Measurements from ENCODE around the gene RAD17. TPM values are rescaled to one million over a fixed set of nuclear protein-coding genes. Genes with fewer than 3 reads are reported as not detected.
"Not testable (repeated sequence)": the region's sequence is repeated elsewhere in the genome, so short reads cannot be mapped to it uniquely, and the experiment has no call there.

RAD17 gene, protein sequence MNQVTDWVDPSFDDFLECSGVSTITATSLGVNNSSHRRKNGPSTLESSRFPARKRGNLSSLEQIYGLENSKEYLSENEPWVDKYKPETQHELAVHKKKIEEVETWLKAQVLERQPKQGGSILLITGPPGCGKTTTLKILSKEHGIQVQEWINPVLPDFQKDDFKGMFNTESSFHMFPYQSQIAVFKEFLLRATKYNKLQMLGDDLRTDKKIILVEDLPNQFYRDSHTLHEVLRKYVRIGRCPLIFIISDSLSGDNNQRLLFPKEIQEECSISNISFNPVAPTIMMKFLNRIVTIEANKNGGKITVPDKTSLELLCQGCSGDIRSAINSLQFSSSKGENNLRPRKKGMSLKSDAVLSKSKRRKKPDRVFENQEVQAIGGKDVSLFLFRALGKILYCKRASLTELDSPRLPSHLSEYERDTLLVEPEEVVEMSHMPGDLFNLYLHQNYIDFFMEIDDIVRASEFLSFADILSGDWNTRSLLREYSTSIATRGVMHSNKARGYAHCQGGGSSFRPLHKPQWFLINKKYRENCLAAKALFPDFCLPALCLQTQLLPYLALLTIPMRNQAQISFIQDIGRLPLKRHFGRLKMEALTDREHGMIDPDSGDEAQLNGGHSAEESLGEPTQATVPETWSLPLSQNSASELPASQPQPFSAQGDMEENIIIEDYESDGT
- 38.5 and 44.9 TPM in 2 replicates for total RNA-seq (2014; rRNA removed; shearing (Covaris generic))

DNA sequence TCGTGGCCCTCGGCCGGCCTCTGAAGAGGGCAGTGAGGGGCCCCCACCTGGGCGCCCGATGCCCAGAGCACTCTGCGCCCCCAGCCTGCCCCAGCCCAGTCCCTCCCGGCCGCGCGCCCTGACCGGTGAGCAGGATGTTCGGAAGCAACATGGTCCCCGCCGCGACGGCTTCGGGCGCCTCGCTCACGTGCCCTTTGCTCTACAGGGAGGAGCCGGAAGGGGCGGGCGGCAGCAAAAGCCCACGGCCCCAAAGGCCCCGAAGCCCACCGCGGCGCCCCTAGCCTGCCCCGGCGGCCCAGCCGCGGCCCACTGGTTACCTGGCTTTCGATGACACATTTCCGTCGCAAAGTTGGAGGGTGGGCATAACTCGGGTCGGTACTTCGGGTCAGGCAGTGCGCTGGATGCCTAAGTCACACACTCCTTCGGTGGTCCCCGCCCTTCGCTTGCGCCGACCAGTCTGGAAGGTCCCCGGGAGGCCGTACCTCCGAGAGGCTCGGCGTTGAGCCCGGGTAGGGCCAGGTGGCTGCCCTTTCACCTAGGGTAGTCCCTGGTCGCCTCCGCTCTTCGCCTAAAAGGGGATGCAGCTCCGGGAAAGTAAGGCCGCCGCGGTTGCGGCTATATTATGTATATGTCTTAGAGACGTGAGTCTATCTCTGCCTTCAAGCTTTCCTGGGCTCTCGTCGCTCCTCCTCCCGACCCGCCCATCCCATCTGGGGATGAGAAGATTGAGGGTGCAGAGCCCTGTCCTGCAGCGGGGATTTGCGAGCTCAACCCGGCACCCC is at the start of gene RAD17, which contains the start of the genes AK6 and TAF9:
Gene RAD17, plus strand, starts transcription at position 479 of the 782 bp plus-strand sequence. CDS start 2,391 bp downstream, outside the sequence.
Gene AK6, minus strand, starts transcription at position 181 of the 782 bp plus-strand sequence. Its CDS starts 30 bp downstream, at position 151.
Gene TAF9, minus strand, starts transcription at position 181 of the 782 bp plus-strand sequence. CDS start 3,783 bp downstream, outside the sequence.
- DNase-seq (ENCODE audit: low spot score): peak; percentile 85

GRCh38 chr5:69326365-69326764 is 43.3 kb upstream of the RAD17 start:
- DNase-seq (ENCODE audit: low spot score): no peak

GRCh38 chr5:69329905-69330489 is 39.6 kb upstream of the RAD17 start:
- no peak for DNase-seq (ENCODE audit: low spot score)

DNA sequence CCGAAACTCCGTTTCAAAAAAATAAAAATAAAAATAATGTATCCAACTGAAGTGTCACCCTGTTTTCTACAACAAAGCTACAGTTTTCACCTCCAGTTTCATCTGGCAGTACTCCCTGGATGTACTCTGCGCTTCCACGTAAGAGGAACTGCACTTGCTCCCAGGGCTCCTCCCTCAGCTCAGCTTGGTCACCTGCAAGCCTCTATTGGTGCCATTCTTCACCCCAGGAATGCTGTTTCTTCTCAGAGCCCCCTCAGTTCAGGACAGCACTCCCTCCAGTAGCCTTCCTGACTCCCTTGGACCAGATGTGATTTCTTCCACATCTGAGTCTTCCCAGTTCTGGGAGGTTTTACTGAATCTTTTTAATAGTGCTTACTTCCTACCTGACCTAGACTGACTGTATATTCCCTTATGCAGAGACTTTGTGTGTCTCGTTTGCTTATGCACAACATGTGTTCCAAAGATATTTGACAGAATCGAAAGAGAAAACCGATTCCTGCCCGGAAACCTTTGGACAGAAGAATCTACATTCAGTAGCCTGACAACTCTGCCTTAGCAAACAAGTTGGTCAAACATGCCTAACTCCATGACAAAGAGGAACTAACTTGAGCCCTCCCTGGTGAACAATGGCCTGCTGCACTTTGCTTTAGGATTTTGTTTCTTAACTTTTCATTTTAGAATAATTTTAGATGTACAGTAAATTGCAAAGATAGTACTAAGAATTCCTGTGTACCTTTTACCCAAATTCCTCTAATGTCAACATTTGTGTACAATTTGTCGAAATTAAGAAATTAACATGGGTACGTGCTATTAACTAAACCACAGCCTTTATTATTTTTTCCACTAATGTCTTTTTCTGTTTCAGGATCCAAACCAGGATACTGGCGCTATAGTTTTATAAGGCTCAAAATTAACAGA is 37.8 kb upstream of the RAD17 start:
- DNase-seq (ENCODE audit: low spot score): no peak

DNA sequence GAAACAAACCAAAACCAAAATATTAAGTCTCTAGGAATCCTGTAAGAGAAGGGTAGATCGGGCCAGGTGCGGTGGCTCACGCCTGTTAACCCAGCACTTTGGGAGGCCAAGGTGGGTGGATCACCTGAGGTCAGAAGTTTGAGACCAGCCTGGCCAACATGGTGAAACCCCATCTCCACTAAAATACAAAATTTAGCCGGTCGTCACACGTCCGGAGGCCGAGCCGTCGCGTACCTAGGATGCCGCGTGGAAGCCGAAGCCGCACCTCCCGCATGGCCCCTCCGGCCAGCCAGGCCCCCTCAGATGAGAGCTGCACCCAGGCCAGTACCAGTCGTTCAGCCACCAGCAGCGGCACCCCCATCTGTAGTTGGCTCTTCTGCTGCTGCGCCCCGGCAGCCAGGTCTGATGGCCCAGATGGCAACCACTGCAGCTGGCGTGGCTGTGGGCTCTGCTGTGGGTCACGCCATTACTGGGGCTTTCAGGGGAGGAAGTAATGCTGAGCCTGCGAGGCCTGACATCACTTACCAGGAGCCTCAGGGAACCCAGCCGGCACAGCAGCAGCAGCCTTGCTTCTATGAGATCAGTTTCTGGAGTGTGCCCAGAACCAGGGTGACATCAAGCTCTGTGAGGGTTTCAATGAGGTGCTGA is 35.8 kb upstream of the RAD17 start:
- DNase-seq (ENCODE audit: low spot score): not testable (repeated sequence)

DNA sequence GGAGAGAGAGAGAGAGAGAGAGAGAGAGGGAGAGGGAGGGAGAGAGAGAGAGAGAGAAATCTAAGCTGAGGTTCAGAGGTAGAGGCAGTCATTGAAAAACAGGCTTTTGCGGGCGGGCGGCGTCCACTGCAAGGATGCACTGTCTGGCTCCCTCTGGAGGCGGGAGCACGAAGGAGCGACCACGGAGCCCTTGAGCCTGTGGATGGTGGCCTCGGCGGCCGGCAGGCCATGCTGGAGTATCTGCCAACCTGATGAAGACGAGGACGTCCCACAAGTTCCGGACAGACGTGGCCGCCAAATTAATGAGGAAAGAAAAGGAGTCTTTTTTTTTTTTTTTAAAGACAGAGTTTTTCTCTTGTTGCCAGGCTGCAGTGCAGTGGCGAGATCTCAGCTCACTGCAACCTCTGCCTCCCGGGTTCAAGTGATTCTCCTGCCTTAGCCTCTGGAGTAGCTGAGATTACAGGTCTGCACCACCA is 34.8 kb upstream of the RAD17 start:
- peak; percentile 80 for DNase-seq (ENCODE audit: low spot score)

- no peak for DNase-seq (ENCODE audit: low spot score)
These were observed 34.2 kb upstream of the RAD17 start for GRCh38 chr5:69335341-69335935.

- DNase-seq (ENCODE audit: low spot score): no peak
These were observed 28.0 kb upstream of the RAD17 start for GRCh38 chr5:69341520-69342161.

GRCh38 chr5:69343083-69343482 is 26.5 kb upstream of the RAD17 start:
- no peak for DNase-seq (ENCODE audit: low spot score)

DNA sequence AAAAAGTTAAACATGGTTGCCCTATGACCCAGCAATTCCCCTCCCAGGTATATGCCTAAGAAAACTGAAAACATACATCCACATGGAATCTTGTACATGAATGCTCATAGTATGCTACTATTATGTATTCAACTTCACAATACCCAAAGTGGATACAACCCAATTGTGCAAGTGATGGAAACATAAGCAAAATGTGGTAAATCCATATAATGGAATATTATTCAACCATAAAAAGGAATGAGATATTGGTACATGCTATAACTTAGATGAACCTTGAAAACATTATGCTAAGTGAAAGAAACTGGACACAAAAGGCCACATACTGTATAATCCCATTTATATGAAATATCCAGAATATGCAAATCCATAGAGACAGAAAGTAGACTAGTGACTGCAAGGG is 19.0 kb upstream of the RAD17 start:
- DNase-seq (ENCODE audit: low spot score): no peak

DNA sequence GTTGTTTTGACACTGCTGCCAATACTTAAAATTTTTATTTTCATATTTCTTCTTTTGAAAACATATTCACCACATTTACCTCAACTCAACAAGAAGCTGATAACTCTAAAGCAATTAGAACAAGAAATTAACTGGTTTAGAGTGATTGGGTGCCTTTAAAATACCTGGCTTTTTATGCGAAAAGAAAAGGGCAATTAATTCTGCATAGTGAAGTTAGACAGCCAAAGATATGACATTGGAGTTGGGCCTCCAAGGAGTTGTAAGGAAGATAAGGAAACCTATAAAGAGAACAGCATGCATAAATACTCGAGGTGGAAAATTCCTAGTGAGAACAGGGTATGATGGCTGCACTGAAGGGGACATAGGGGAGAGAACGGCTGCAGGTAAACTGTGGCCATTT is 9.9 kb upstream of the RAD17 start:
- DNase-seq (ENCODE audit: low spot score): no peak

- no peak for DNase-seq (ENCODE audit: low spot score)
These were observed 9.2 kb upstream of the RAD17 start for GRCh38 chr5:69360442-69360841.

- DNase-seq (ENCODE audit: low spot score): no peak
These were observed 5.2 kb upstream of the RAD17 start for GRCh38 chr5:69364414-69364813.

GRCh38 chr5:69364850-69365249 is 4.8 kb upstream of the RAD17 start:
- DNase-seq (ENCODE audit: low spot score): no peak

GRCh38 chr5:69367697-69368279 is 1.8 kb upstream of the RAD17 start:
- DNase-seq (ENCODE audit: low spot score): no peak

DNA sequence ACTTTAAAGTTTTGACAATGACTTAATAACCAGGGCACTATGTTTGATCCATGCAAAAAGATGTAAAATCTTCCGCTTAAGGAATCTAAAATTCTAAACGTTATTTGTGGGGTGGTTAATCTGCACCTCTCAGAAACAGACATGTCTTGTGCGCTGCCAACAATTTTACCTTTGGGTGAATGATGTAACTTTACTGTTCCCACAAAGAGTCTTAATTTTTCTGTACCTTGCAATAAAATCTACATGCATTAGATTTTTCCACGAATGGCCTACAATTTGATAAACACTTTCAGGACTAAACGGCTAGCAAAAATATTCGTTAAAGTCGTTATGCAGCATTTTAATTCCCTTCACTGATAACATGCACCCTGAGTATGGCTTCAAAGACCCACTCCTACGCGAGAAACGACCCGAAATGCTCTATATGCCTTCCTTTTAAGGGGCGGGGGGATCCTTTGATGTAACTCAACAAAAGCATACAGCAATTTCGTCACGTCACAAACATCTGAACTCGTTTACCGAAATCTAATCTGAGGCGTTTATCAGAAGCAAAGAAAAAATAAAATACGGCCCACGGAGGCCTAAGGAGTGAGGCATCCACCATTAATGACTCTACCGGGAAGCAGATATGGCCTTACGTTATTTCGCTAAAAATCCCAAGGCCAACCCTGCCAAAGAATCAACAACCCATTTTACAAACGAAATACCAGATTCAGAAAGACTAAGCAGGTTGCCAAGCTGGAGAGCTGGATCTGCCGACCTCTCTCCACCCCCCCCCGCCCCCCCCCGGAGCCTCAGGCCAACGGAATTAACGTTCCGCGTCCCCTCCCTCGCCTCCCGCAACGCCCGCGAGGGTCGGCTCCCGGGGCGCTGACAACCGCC is 919 bp upstream of the RAD17 start:
- no peak for DNase-seq (ENCODE audit: low spot score)

DNA sequence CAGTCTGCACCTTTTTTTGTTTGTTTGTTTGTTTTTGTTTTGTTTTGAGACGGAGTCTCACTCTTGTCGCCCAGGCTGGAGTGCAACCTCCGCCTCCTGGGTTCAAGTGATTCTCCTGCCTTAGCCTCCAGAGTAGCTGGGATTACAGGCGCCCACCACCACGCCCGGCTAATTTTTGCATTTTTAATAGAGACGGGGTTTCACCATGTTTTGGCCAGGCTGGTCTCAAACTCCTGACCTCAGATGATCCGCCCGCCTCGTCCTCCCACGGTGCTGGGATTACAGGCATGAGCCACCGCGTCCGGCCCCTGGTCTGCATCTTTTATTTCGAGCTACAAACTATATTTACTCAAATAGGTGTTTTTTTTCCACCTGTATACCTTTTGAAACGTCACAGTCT is 717 bp downstream of the RAD17 start:
- DNase-seq (ENCODE audit: low spot score): not testable (repeated sequence)

GRCh38 chr5:69372394-69372793 is 2.8 kb downstream of the RAD17 start:
- DNase-seq (ENCODE audit: low spot score): no peak
